Heart left ventricle (tissue), 16 donors: ENCODE results near the gene NTM. TPM values are rescaled to one million over a fixed set of nuclear protein-coding genes. Genes with fewer than 3 reads are reported as not detected.

Source experiments
- ATAC-seq, 4 donors: fragments of 200-7000 bp; cut with Tn5 transposase; one replicate each; pipeline ENCODE4 v1.9.1; 2020 to 2022; ENCODE audit warnings: moderate library complexity in 4 of 4, mild to moderate bottlenecking in 3 of 4, moderate number of reproducible peaks in 1 of 4
- DNase-seq, 5 donors: peaks; one replicate each; pipeline ENCODE4 v3.0.0-alpha.2; 2020
- H3K27ac ChIP-seq, 12 donors: fragments of 200-600 bp; sonication (generic) in 4 of 12; one replicate each; pipeline versions ENCODE4 v1.5.0 to v1.8.0; 2016 to 2022; ENCODE audit warnings: mild to moderate bottlenecking in 2 of 12
- H3K27me3 ChIP-seq, 9 donors: fragments of 200-600 bp; sonication (generic) in 2 of 9; one replicate each; pipeline versions ENCODE4 v1.5.1 to v1.8.0; 2016 to 2022; ENCODE audit warnings: mild to moderate bottlenecking in 3 of 9
- H3K36me3 ChIP-seq, 9 donors: fragments of 200-600 bp; sonication (generic) in 2 of 9; one replicate each; pipeline versions ENCODE4 v1.5.0 to v1.8.0; 2018 to 2022; ENCODE audit warnings: mild to moderate bottlenecking in 2 of 9
- H3K4me1 ChIP-seq, 12 donors: fragments of 200-600 bp; sonication (generic) in 4 of 12; one replicate each; pipeline versions ENCODE4 v1.5.0 to v1.8.0; 2016 to 2022; ENCODE audit warnings: mild to moderate bottlenecking in 3 of 12
- H3K4me3 ChIP-seq, 12 donors: fragments of 200-600 bp; sonication (generic) in 4 of 12; one replicate each; pipeline versions ENCODE4 v1.5.0 to v1.8.0; 2017 to 2022; ENCODE audit warnings: mild to moderate bottlenecking in 9 of 12, moderate library complexity in 4 of 12
- H3K9me3 ChIP-seq, 12 donors: fragments of 200-600 bp; sonication (generic) in 4 of 12; one replicate each; pipeline versions ENCODE4 v1.5.0 to v1.8.0; 2016 to 2022; ENCODE audit warnings: mild to moderate bottlenecking in 1 of 12
- POLR2A ChIP-seq, 2 donors: fragments of 450-650 bp; IDR thresholded peaks; one replicate each; pipeline ENCODE4 v1.6.1; 2017; ENCODE audit warnings: antibody characterized with exemption in 2 of 2, mild to moderate bottlenecking in 2 of 2, moderate library complexity in 2 of 2
- WGBS, 4 donors: extraction: QIAGEN DNeasy Blood & Tissue Kit in 2 of 4; methylation state at CpG; one replicate each; pipeline versions ENCODE4 v1.1.5 to v1.1.7; 2013 to 2018; 5-methylcytosine and 5-hydroxymethylcytosine counted together
- intact Hi-C, 10 donors: fragments of 100-400 bp; cut with DNase I; formaldehyde crosslinking; loops; one replicate each; pipeline versions ENCODE4 v1.11.1 to v1.14.2; 2022
- polyA plus RNA-seq, 2 donors: library from polyadenylated mRNA; stranded (reverse); fragments of 200-250 nt; gene quantifications; one replicate each; pipeline ENCODE4 v1.2.3, GENCODE V29; 2013
- total RNA-seq, 9 donors: library from RNA; depleted of rRNA in 2 of 9; stranded (reverse); fragments of >200 nt in 2 of 9; fragmentation: NEBNext Ultra II Directional in 3 of 9; extraction: Animal tissue kit (Norgen Biotek cat#: 25700) in 3 of 9; gene quantifications; one replicate each; pipeline versions ENCODE4 v1.1.0 to v1.2.4, GENCODE V29; 2016 to 2023
- TF ChIP-seq, protein P1 (sequence below), 12 donors: fragments of 200-600 bp; sonication (generic) in 4 of 12; IDR thresholded peaks; one replicate each; pipeline versions ENCODE4 v1.5.0 to v1.8.0; 2018 to 2022; ENCODE audit warnings: antibody characterized with exemption in 12 of 12, mild to moderate bottlenecking in 5 of 12
- donor health status: ischemic (EF 13 %, LVEDD 7.1; RV severe dilation, severe dysfunction).
- donor health status: healthy with polysubstance abuse.
- donor health status: DM: no; HTN: yes; CAD: no.
- donor health status: DM: no; HTN: no; CAD: no.
- donor health status: ischemic (EF 25% LVEDD 6.9; RV normal size, moderate dysfunction).
- donor health status: ischemic (EF 25% LVEDD 5.7; RV mildly dilated, moderate dysfunction).
- donor health status: healthy.
- donor health status: DM: yes; HTN: yes; CAD: no.
- donor health status: ischemic (EF 35%, LVEDD 5.7; RV mildly dilated, moderate dysfunction).
- donor health status: nonischemic (EF 11% LVEDD 7.7; RV severe dilation, severe dysfunction).
- donor health status: DM: yes; HTN: yes; CAD: no.
- donor health status: PGD.
- donor health status: ischemic (EF 29% LVEDD 5.4; RV normal size, mild dysfunction).
- donor health status: nonischemic (EF 23%, LVEDD 6.1; RV moderate dilation, normal function).

Gene NTM
- total and polyA plus RNA-seq, 11 donors: 0.40 to 7.7 (median 1.5) TPM

GRCh38 chr11:131896978-131897615, 526.7 kb downstream of the NTM start:
- no peak for DNase-seq
- Histone ChIP-seq H3K27me3 (peaks cover 0 to 5% (median 0%) of the 10 kb centered on the region in 9 donors), H3K36me3 (no peaks in the 10 kb centered on the region), H3K4me3 (no peak overlapping the region), H3K9me3 (peaks cover 0 to 7% (median 0%) of the 10 kb centered on the region in 12 donors), H3K27ac (peak overlapping the region in 4 of 12 donors; percentile 25 to 57 (median 36)), H3K4me1 (peaks cover 0 to 15% (median 0%) of the 10 kb centered on the region in 12 donors)
- intact Hi-C loops: no loop called here
- no peak for ATAC-seq
- 89 to 92% (median 91%) methylated on average over 8 of the region's 8 CpGs for WGBS, 4 donors
- TF ChIP-seq POLR2A (IDR thresholded peaks at IDR 0.05): no peak
- TF ChIP-seq, protein P1, sequence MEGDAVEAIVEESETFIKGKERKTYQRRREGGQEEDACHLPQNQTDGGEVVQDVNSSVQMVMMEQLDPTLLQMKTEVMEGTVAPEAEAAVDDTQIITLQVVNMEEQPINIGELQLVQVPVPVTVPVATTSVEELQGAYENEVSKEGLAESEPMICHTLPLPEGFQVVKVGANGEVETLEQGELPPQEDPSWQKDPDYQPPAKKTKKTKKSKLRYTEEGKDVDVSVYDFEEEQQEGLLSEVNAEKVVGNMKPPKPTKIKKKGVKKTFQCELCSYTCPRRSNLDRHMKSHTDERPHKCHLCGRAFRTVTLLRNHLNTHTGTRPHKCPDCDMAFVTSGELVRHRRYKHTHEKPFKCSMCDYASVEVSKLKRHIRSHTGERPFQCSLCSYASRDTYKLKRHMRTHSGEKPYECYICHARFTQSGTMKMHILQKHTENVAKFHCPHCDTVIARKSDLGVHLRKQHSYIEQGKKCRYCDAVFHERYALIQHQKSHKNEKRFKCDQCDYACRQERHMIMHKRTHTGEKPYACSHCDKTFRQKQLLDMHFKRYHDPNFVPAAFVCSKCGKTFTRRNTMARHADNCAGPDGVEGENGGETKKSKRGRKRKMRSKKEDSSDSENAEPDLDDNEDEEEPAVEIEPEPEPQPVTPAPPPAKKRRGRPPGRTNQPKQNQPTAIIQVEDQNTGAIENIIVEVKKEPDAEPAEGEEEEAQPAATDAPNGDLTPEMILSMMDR (IDR thresholded peaks at IDR 0.05): no peak

GRCh38 chr11:131897956-131898355, 527.5 kb downstream of the NTM start:
- peak in 2 of 4 donors; percentile 63 to 84 for ATAC-seq
- TF ChIP-seq POLR2A (IDR thresholded peaks at IDR 0.05): no peak
- TF ChIP-seq, protein P1 (IDR thresholded peaks at IDR 0.05): no peak
- Histone ChIP-seq H3K27me3 (peaks cover 0 to 10% (median 0%) of the 10 kb centered on the region in 9 donors), H3K9me3 (peaks cover 0 to 7% (median 0%) of the 10 kb centered on the region in 12 donors), H3K4me1 (peaks cover 0 to 15% (median 0%) of the 10 kb centered on the region in 12 donors), H3K36me3 (no peaks in the 10 kb centered on the region), H3K27ac (peak overlapping the region in 4 of 12 donors; percentile 19 to 67 (median 24)), H3K4me3 (no peak overlapping the region)
- no peak for DNase-seq
- WGBS, 4 donors: 43 to 62% (median 55%) methylated on average over 5 of the region's 5 CpGs
- intact Hi-C loops: no loop called here

GRCh38 chr11:131898949-131899348, 528.5 kb downstream of the NTM start:
- Histone ChIP-seq H3K9me3 (peaks cover 0 to 7% (median 0%) of the 10 kb centered on the region in 12 donors), H3K36me3 (no peaks in the 10 kb centered on the region), H3K27me3 (peaks cover 0 to 10% (median 0%) of the 10 kb centered on the region in 9 donors), H3K27ac (peak overlapping the region in 2 of 12 donors; percentile 43 to 67), H3K4me1 (peaks cover 0 to 15% (median 0%) of the 10 kb centered on the region in 12 donors), H3K4me3 (no peak overlapping the region)
- TF ChIP-seq, protein P1 (IDR thresholded peaks at IDR 0.05): no peak
- TF ChIP-seq POLR2A (IDR thresholded peaks at IDR 0.05): no peak
- no peak for DNase-seq
- ATAC-seq: no peak
- WGBS, 4 donors: 87 to 91% (median 90%) methylated on average over 7 of the region's 7 CpGs
- intact Hi-C loops: no loop called here

- DNase-seq (peak in 2 of 5 donors; percentile 36 to 70), ATAC-seq (peak in 3 of 4 donors; percentile 54 to 82 (median 71))
- Histone ChIP-seq H3K4me3 (no peak overlapping the region), H3K27ac (peak overlapping the region in 3 of 12 donors; percentile 1 to 32 (median 8)), H3K36me3 (no peaks in the 10 kb centered on the region), H3K27me3 (peaks cover 0 to 17% (median 0%) of the 10 kb centered on the region in 9 donors), H3K9me3 (peaks cover 0 to 7% (median 0%) of the 10 kb centered on the region in 12 donors), H3K4me1 (peaks cover 0 to 15% (median 0%) of the 10 kb centered on the region in 12 donors)
- intact Hi-C loops: no loop called here
- no peak for TF ChIP-seq POLR2A (IDR thresholded peaks at IDR 0.05)
- TF ChIP-seq, protein P1 (IDR thresholded peaks at IDR 0.05): no peak
- 44 to 55% (median 46%) methylated on average over 6 of the region's 6 CpGs for WGBS, 4 donors
Measured at GRCh38 chr11:131899950-131900580, 529.6 kb downstream of the NTM start.
